GM13977 (cell line): Measurements from ENCODE around the gene MTLN.

Experiments
- DNase-seq: peaks from one replicate; pipeline ENCODE4 v3.0.0; 2012; ENCODE audit warnings: low spot score
- CTCF ChIP-seq: IDR thresholded peaks from 2 replicates; pipeline ENCODE4 v1.5.1; 2012; ENCODE audit warnings: mild to moderate bottlenecking, control low read depth; ENCODE audit not compliant: insufficient read depth; ENCODE audit errors: extremely low read depth, missing control alignments
- in situ Hi-C: fragments of 300-500 bp; cut with MboI; formaldehyde crosslinking; loops from one replicate; pipeline ENCODE4 v1.12.0; 2022; ENCODE audit warnings: low sequenced_read_pairs, low pct_unique_long_range_greater_than_20kb, mixed read lengths, inconsistent platforms; ENCODE audit not compliant: unreplicated experiment

MTLN gene

GRCh38 chr2:110180036-110180435 lies 32.3 kb downstream of the MTLN start:
- DNase-seq = no peak

DNA sequence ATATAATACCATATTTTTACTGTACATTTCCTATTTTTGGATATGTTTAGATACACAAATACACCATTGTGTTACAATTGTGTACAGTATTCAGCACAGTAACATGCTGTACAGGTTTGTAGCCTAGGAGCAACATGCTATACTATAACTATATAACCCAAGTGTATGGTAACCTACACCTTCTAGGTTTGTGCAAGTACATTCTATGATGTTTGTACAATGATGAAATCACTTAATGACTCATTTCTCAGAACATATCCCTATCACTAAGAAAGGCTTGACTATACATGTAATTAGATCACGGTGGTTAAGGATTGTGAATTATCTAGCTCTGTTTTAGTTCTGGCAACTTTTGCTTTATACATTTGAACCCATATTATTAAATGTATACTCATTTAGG lies 38.8 kb downstream of the MTLN start:
- DNase-seq = no peak
- no peak for TF ChIP-seq CTCF
- in situ Hi-C loops = no loop called here

More at GRCh38 chr2:110180036-110180435, 32.3 kb downstream of the MTLN start:
- in situ Hi-C loops = no loop called here
- no peak for TF ChIP-seq CTCF

GRCh38 chr2:110172506-110172905 lies 39.8 kb downstream of the MTLN start:
- TF ChIP-seq CTCF = no peak

GRCh38 chr2:110170102-110170501 lies 42.2 kb downstream of the MTLN start:
- no peak for DNase-seq
- in situ Hi-C loops = no loop called here
- TF ChIP-seq CTCF = no peak

More at GRCh38 chr2:110172506-110172905, 39.8 kb downstream of the MTLN start:
- in situ Hi-C loops = no loop called here
- DNase-seq = no peak

- no peak for TF ChIP-seq CTCF
- in situ Hi-C loops = no loop called here
- DNase-seq = no peak
These were observed 44.9 kb downstream of the MTLN start for GRCh38 chr2:110167326-110168000.

GRCh38 chr2:110166266-110166665 lies 46.1 kb downstream of the MTLN start:
- DNase-seq = no peak
- in situ Hi-C loops = no loop called here
- no peak for TF ChIP-seq CTCF
